ENCODE measurements around the gene TLE6. TPM values are rescaled to one million over a fixed set of nuclear protein-coding genes. Genes with fewer than 3 reads are reported as not detected.
A peak's percentile ranks its signal among the peaks of the same experiment; 100 is the strongest.

The TLE6 gene
- total and polyA plus RNA-seq, 2 of the 13 experiments (the other 11 are each of a cell fraction or from before 2014, with no cell fraction given) = 0.24 to 5.5 TPM

GRCh38 chr19:2950286-2951124 lies 26.9 kb upstream of the TLE6 start (continued):
- no peak for TF ChIP-seq ATF6 (CRISPR knock-in tag; conservative IDR thresholded peaks at IDR 0.05)
- TF ChIP-seq XRCC5 (optimal IDR thresholded peaks at IDR 0.05; ENCODE audit: low read length) = peak; percentile 27
- TF ChIP-seq ZMYM4 (CRISPR knock-in tag; IDR thresholded peaks at IDR 0.05) = peak; percentile 58; the same call in 1 of the 2 replicates
- no peak for TF ChIP-seq KDM6A (CRISPR knock-in tag; IDR thresholded peaks at IDR 0.05; ENCODE audit: low read depth)
- TF ChIP-seq ZNF597 (CRISPR knock-in tag; IDR thresholded peaks at IDR 0.05) = no peak
- TF ChIP-seq MIER2 (CRISPR knock-in tag; IDR thresholded peaks at IDR 0.05) = no peak
- no peak for TF ChIP-seq NKX3-1 (CRISPR knock-in tag; IDR thresholded peaks at IDR 0.05)
- TF ChIP-seq ZNF496 (CRISPR knock-in tag; IDR thresholded peaks at IDR 0.05; ENCODE audit: insufficient replicate concordance) = no peak
- TF ChIP-seq RAD21 (CRISPR knock-in tag; IDR thresholded peaks at IDR 0.05) = peak; percentile 39
- TF ChIP-seq MYPOP (CRISPR knock-in tag; IDR thresholded peaks at IDR 0.05) = peak; percentile 27
- peak; percentile 77; the same call in 1 of the 2 replicates for TF ChIP-seq SALL2 (CRISPR knock-in tag; IDR thresholded peaks at IDR 0.05)
- no peak for TF ChIP-seq ZNF775 (CRISPR knock-in tag; IDR thresholded peaks at IDR 0.05; ENCODE audit: borderline replicate concordance)
- TF ChIP-seq SSRP1 (CRISPR knock-in tag; IDR thresholded peaks at IDR 0.05) = no peak
- TF ChIP-seq MTERF4 (CRISPR knock-in tag; IDR thresholded peaks at IDR 0.05) = no peak; the same call in 1 of the 2 replicates
- TF ChIP-seq MNT (IDR thresholded peaks at IDR 0.05) = peak; percentile 24; the same call in 1 of the 2 replicates
- peak; percentile 60 for TF ChIP-seq ZNF317 (CRISPR knock-in tag; IDR thresholded peaks at IDR 0.05)
- TF ChIP-seq NFE2L1 (CRISPR knock-in tag; IDR thresholded peaks at IDR 0.05; ENCODE audit: borderline replicate concordance) = no peak
- no peak for TF ChIP-seq ZNF180 (CRISPR knock-in tag; IDR thresholded peaks at IDR 0.05; ENCODE audit: borderline replicate concordance, low read depth)
- TF ChIP-seq ZNF337 (CRISPR knock-in tag; IDR thresholded peaks at IDR 0.05; ENCODE audit: borderline replicate concordance, low read depth) = peak; percentile 55; the same call in 1 of the 2 replicates

All from HepG2 (cell line).